HEK293 (cell line): ENCODE data around the gene ELMO1.

Experiments
- ZNF223 ChIP-seq: fragments of 450-650 bp; formaldehyde crosslinking; IDR thresholded peaks from 2 replicates; pipeline ENCODE4 v1.5.1; 2016; ENCODE audit warnings: missing biosample characterization, missing genetic modification characterization
- ZNF274 ChIP-seq, 2 experiments: fragments of 200-500 bp in 1 of 2; fragments of 450-650 bp in 1 of 2; sonication (Bioruptor generic) in 1 of 2; formaldehyde crosslinking in 1 of 2; IDR thresholded peaks; 2 replicates each; pipeline versions ENCODE4 v1.5.1 to v1.6.1; 2014 to 2016; ENCODE audit warnings: borderline replicate concordance in 1 of 2, inconsistent platforms in 1 of 2, low read length in 1 of 2, missing biosample characterization in 1 of 2, missing genetic modification characterization in 1 of 2
- ZNF529 ChIP-seq: fragments of 450-650 bp; formaldehyde crosslinking; IDR thresholded peaks from 2 replicates; pipeline ENCODE4 v1.5.1; 2017; ENCODE audit warnings: missing genetic modification characterization, missing biosample characterization; ENCODE audit not compliant: insufficient replicate concordance

DNA sequence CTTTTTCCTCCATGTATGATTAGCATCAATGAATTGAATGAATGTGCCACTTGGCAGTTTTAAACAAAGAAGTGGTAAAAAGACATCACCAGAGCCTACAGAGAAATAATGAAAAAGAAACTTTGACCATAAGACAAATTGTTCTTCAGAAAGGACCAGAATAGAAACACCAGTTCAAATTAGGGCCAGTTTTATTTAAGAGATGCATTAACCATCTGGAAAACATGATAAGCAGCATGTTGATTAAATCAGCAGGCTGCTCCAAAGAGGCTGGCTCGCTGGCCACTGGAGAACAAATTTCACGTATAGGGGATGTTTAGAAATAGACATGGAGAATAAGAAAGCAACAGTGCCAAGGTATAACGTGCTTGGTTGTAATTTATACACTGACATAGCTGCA lies 482.0 kb downstream of the ELMO1 start:
- TF ChIP-seq ZNF223: no peak
- TF ChIP-seq ZNF529 (tag by site-specific recombination): no peak
- TF ChIP-seq ZNF274 (IDR thresholded peaks at IDR 0.05; ENCODE audit: low read length): no peak
- no peak for TF ChIP-seq ZNF274 (tag by site-specific recombination; IDR thresholded peaks at IDR 0.05; ENCODE audit: borderline replicate concordance)
